Measurements from ENCODE around the gene RPS17.
"Not testable (repeated sequence)": the region's sequence is repeated elsewhere in the genome, so short reads cannot be mapped to it uniquely, and the experiment has no call there.

RPS17 gene

DNA sequence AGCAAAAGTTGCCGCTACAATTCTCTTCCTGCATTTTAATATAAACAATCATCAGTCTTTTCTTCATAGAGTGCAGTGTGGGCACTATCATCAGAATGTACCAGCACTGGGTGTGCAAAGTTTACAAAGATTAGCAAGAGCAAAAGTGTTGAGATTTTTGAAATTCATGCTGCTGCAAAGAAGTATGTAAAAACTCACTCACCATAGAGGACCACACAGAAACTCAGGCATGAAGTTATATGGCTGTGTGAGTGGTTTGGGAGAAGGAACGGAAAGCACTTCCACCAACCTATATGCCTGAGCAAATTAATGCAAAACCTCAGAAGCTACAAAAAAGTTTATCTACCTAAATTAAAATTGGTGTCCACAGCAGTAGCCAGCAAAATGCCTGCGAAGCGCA is 32.6 kb downstream of the RPS17 start:
- DNase-seq (ENCODE audit: low read depth in 3 of 3): not testable (repeated sequence)

DNA sequence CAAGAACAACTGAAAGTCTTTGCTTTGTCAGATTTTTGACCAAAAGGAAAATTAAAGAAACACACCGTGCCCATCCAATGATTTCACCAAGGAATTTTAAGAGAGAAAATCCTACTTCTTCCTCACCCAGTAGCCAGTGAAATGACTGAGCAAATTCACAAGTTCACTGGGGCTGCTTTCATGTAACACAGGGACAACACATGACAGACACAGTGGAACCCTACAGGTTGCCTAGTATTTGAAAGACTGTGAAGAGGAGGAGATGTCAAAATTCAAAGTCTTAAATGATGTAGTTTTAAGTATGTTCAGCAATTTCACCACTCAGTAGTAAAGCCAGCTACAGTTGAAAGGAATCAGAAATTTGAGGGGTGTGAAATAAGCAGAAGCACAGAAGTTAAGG is 33.2 kb downstream of the RPS17 start:
- not testable (repeated sequence) for DNase-seq (ENCODE audit: low read depth in 3 of 3)

DNA sequence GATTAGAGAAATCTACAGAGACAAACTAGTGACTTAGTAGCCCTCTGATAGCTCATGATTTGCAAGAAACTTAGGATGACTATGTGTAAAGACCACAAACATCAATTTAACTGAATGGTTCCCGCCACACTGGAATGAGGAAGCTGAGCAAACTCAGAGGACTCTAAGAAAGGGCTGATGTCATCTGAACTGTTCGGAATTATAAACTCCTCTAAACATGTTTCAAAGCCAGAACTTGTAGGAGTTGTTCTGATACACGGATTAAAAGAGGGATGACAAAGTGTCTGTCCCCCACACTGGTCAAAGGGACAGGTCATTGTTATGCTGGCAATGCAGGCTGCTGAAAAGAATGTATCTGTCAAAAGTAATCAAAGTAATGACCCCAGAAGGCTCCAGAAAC is 34.4 kb downstream of the RPS17 start:
- DNase-seq (ENCODE audit: low read depth in 3 of 3): not testable (repeated sequence)

DNA sequence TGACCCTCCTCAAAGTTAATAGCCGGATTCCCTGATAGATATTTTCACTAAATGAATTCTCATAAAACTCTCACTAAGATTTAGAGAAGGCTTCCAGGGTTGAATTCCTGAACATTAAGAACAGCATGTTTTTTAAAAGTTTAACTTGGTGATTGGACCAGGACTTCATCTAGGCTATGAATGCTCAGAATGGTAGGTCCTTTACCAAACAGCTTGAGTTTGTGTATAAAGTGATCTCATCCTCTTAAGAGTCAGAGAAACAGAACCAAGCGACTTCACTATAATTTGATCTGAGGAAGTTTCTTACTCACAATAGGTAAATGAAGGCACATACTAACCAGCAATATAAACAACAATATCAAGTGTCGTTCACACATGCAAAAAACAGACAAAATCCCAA is 36.2 kb downstream of the RPS17 start:
- not testable (repeated sequence) for DNase-seq (ENCODE audit: low read depth in 3 of 3)

DNA sequence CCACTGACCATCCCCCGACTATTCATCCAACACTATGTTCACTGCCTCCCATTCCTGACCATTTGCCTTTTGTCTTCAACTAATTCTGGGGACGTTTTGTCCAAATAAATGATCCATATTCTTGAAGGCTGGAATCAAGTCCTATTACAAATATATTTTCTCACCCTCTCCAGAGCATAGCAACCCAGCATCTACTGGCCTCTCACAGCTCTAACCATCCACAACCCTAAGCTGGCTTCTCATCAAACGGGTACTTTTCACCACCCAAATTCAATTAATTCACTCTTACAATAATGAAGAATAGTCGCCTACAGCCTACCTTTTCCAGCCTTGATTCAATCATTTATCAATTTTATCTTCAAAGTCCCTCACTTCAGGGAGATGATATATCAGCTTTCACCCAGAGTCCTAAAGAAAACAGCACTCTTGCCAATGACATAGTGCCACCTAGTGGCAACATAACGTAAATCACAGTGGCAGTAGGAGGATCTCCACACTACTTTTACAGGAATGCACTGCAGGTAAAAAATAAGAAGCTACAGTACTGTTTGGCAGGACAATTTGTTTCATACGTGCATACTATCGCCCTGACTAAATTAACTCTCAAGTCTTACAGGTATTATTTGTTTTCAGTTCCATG is 37.4 kb downstream of the RPS17 start:
- not testable (repeated sequence) for DNase-seq (ENCODE audit: low read depth in 3 of 3)

DNA sequence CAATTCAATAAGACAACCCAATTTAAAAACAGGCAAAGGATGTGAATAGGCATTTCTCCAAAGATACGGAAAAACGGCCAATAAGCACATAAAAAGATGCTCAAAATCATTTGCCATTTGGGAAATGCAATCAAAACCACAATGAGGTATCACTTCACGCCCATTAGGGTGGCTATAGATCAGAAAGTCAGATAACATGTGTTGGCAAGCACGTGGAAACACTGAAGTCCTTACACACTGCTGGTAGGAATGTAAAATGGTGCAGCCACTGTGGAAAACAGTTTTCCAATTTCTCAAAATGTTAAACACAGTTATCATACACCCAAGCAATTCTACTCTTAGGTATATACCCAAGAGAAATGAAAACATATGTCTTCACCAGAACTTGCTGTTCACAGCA is 39.5 kb downstream of the RPS17 start:
- DNase-seq (ENCODE audit: low read depth in 3 of 3): not testable (repeated sequence)

DNA sequence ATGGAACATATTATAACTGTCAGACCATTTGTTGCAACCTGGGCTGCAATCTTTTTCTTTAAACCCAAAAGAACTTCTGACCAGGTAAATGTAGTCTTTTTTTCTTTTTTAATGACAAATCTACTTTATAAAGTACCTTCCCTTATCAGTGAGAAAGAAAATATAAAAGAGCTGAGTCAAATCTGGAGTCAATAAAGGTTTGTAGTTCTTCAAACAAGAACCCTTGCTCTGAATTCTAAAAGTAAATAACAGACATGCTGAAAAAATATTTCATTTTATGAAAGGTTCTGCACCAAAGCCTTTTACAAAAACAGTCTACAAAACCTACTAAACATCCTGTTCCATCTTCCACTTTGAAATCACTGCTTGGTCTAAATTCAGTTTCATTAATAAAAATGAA is 42.3 kb downstream of the RPS17 start:
- not testable (repeated sequence) for DNase-seq (ENCODE audit: low read depth in 3 of 3)

DNA sequence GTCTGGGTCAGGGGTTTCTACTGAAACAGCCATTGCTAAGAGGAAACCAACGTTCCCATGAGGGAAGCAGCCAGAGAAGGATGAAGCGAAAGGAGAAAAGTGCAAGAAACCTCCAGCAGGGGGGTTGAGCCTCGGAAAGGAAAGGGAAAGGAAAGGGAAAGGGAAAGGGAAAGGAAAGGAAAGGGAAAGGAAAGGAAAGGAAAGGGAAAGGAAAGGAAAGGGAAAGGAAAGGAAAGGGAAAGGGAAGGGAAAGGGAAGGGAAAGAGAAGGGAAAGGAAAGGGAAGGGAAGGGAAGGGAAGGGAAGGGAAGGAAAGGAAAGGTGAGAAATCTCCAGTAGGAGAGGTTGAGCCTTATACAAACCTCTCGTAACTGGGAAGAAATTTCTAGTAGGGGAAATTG is 52.0 kb downstream of the RPS17 start:
- DNase-seq (ENCODE audit: low read depth in 3 of 3): not testable (repeated sequence)

DNA sequence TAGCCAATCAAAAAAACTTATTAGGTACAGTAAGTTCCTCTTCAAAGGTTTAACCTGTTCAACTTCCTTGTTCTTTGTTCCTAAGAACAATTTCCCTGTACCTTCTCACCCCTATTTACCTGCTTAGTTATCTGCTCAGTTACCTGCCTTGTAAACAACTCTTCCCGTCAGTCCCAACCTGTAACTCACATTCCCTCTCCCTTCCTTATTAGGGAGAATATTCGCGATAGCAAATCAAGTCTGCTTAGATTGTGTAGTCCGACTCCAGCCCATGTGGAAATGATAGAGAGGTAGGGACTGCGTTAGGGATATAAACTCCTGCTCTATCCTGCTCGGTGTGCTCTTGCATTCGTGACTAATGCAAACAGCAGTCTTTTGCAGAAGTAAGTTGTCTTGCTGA is 53.2 kb downstream of the RPS17 start:
- not testable (repeated sequence) for DNase-seq (ENCODE audit: low read depth in 3 of 3)

Data from stimulated activated CD4-positive, alpha-beta T cell treated with anti-CD3 and anti-CD28 coated beads, TNF-alpha, amount 100 ng/mL, for 48 hours (primary cell).